ENCODE data around the gene SLC7A1.

GRCh38 chr13:29571876-29572570 is 23.5 kb downstream of the SLC7A1 start:
- TF ChIP-seq, protein P1, sequence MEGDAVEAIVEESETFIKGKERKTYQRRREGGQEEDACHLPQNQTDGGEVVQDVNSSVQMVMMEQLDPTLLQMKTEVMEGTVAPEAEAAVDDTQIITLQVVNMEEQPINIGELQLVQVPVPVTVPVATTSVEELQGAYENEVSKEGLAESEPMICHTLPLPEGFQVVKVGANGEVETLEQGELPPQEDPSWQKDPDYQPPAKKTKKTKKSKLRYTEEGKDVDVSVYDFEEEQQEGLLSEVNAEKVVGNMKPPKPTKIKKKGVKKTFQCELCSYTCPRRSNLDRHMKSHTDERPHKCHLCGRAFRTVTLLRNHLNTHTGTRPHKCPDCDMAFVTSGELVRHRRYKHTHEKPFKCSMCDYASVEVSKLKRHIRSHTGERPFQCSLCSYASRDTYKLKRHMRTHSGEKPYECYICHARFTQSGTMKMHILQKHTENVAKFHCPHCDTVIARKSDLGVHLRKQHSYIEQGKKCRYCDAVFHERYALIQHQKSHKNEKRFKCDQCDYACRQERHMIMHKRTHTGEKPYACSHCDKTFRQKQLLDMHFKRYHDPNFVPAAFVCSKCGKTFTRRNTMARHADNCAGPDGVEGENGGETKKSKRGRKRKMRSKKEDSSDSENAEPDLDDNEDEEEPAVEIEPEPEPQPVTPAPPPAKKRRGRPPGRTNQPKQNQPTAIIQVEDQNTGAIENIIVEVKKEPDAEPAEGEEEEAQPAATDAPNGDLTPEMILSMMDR (IDR thresholded peaks at IDR 0.05), result no peak
- no peak for TF ChIP-seq POLR2A (IDR thresholded peaks at IDR 0.05)
- TF ChIP-seq POLR2AphosphoS5 (IDR thresholded peaks at IDR 0.05), result no peak

Data from breast epithelium (tissue), 3 donors.